WERI-Rb-1 (cell line): ENCODE measurements around the gene CCR9.

Source experiments
- DNase-seq: peaks from one replicate; pipeline ENCODE4 v3.0.0-alpha.2; 2020
- H3K27ac ChIP-seq: fragments of 250-450 bp; sonication (Bioruptor Pico); 2 replicates; pipeline ENCODE4 v1.5.1; 2020; ENCODE audit warnings: mild to moderate bottlenecking, moderate library complexity
- H3K27me3 ChIP-seq: fragments of 250-450 bp; sonication (Bioruptor Pico); 2 replicates; pipeline ENCODE4 v1.5.1; 2021; ENCODE audit warnings: mild to moderate bottlenecking, low read depth, moderate library complexity; ENCODE audit not compliant: insufficient read depth, severe bottlenecking
- H3K36me3 ChIP-seq: fragments of 250-450 bp; sonication (Bioruptor Pico); 2 replicates; pipeline ENCODE4 v1.5.1; 2020; ENCODE audit warnings: mild to moderate bottlenecking, moderate library complexity
- H3K4me3 ChIP-seq: 2 replicates; pipeline ENCODE4 v1.5.1; 2011; ENCODE audit warnings: low read depth, mild to moderate bottlenecking, control low read depth, low read length
- H3K9me3 ChIP-seq: fragments of 250-450 bp; sonication (Bioruptor Pico); 2 replicates; pipeline ENCODE4 v1.5.1; 2021; ENCODE audit warnings: mild to moderate bottlenecking, moderate library complexity; ENCODE audit not compliant: severe bottlenecking
- TF ChIP-seq, protein P1 (sequence below): IDR thresholded peaks from 2 replicates; pipeline ENCODE4 v1.5.1; 2011; ENCODE audit warnings: low read depth, mild to moderate bottlenecking, control low read depth, inconsistent platforms, low read length

Gene CCR9

GRCh38 chr3:45861043-45861719 is 25.2 kb upstream of the CCR9 start:
- TF ChIP-seq, protein P1, sequence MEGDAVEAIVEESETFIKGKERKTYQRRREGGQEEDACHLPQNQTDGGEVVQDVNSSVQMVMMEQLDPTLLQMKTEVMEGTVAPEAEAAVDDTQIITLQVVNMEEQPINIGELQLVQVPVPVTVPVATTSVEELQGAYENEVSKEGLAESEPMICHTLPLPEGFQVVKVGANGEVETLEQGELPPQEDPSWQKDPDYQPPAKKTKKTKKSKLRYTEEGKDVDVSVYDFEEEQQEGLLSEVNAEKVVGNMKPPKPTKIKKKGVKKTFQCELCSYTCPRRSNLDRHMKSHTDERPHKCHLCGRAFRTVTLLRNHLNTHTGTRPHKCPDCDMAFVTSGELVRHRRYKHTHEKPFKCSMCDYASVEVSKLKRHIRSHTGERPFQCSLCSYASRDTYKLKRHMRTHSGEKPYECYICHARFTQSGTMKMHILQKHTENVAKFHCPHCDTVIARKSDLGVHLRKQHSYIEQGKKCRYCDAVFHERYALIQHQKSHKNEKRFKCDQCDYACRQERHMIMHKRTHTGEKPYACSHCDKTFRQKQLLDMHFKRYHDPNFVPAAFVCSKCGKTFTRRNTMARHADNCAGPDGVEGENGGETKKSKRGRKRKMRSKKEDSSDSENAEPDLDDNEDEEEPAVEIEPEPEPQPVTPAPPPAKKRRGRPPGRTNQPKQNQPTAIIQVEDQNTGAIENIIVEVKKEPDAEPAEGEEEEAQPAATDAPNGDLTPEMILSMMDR = no peak
- Histone ChIP-seq H3K9me3 (no peaks in the 10 kb centered on the region), H3K27me3 (no peaks in the 10 kb centered on the region), H3K36me3 (no peaks in the 10 kb centered on the region), H3K27ac (no peak overlapping the region), H3K4me3 (no peak overlapping the region)
- DNase-seq = no peak

GRCh38 chr3:45864760-45865519 is 21.4 kb upstream of the CCR9 start:
- TF ChIP-seq, protein P1 = no peak
- no peaks in the 10 kb centered on the region for H3K36me3 ChIP-seq
- no peak overlapping the region for H3K27ac ChIP-seq
- no peaks in the 10 kb centered on the region for H3K9me3 ChIP-seq
- H3K27me3 ChIP-seq = no peaks in the 10 kb centered on the region
- no peak for DNase-seq
- H3K4me3 ChIP-seq = no peak overlapping the region

GRCh38 chr3:45865563-45865962 is 20.8 kb upstream of the CCR9 start:
- Histone ChIP-seq H3K27ac (no peak overlapping the region), H3K9me3 (no peaks in the 10 kb centered on the region), H3K36me3 (no peaks in the 10 kb centered on the region), H3K4me3 (no peak overlapping the region), H3K27me3 (no peaks in the 10 kb centered on the region)
- no peak for DNase-seq
- TF ChIP-seq, protein P1 = no peak

- TF ChIP-seq, protein P1 = no peak
- DNase-seq = no peak
- Histone ChIP-seq H3K36me3 (no peaks in the 10 kb centered on the region), H3K4me3 (no peak overlapping the region), H3K9me3 (no peaks in the 10 kb centered on the region), H3K27ac (no peak overlapping the region), H3K27me3 (no peaks in the 10 kb centered on the region)
These were observed 18.1 kb upstream of the CCR9 start for GRCh38 chr3:45868213-45868612.

GRCh38 chr3:45868650-45869049 is 17.7 kb upstream of the CCR9 start:
- H3K27me3 ChIP-seq = no peaks in the 10 kb centered on the region
- H3K27ac ChIP-seq = no peak overlapping the region
- TF ChIP-seq, protein P1 = no peak
- H3K36me3 ChIP-seq = no peaks in the 10 kb centered on the region
- H3K9me3 ChIP-seq = peaks cover 4% of the 10 kb centered on the region
- H3K4me3 ChIP-seq = no peak overlapping the region
- no peak for DNase-seq
